ENCODE results near the gene TIMM50. TPM values are rescaled to one million over a fixed set of nuclear protein-coding genes. Genes with fewer than 3 reads are reported as not detected.

Gene TIMM50
- total RNA-seq, 5 donors from 2014 or later (not counting 1 experiment from before 2014, with no cell fraction given), result 50.5 to 53.7 (median 53.0) TPM

DNA sequence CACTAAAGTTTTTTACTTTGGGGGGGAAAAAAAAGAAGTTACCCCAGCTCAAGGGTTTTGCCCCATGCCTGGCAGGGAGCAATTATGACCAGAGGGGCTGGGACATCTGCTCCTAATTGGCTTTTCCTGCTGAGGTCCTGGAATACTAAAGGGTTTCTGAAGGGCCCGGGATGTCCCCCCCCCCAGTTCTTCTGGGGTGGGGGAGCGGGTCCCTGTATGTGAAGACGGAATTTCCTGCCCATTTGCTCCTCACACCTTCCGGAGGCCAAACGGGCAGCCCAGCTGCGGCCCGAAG, 17.0 kb downstream of the TIMM50 start:
- Histone ChIP-seq H3K4me3 (ENCODE audit: control insufficient read depth in 1 of 2, extremely low read depth in 1 of 2, low read length in 1 of 2) (peak overlapping the region in 1 of 2 donors; percentile 9), H3K9me3 (no peaks in the 10 kb centered on the region), H3K4me1 (ENCODE audit: control insufficient read depth in 1 of 2, extremely low read depth in 1 of 2, insufficient read depth in 2 of 2, low read length in 2 of 2) (peaks cover 0 to 24% of the 10 kb centered on the region in 2 experiments), H3K36me3 (ENCODE audit: control insufficient read depth in 2 of 2, extremely low read depth in 1 of 2, insufficient read depth in 1 of 2, low read length in 1 of 2) (no peaks in the 10 kb centered on the region), H3K27me3 (replicated peaks in 1 of 2; ENCODE audit: control insufficient read depth in 2 of 2, extremely low read depth in 1 of 2, insufficient read depth in 2 of 2, low read length in 1 of 2) (peaks cover 7 to 66% of the 10 kb centered on the region in 2 experiments), H3K27ac (ENCODE audit: low read length) (no peak overlapping the region)
- Mint-ChIP-seq H3K9me3 (no peaks in the 10 kb centered on the region), H3K4me3 (peak overlapping the region in 1 of 3 donors; percentile 74), H3K27ac (no peak overlapping the region), H3K36me3 (no peaks in the 10 kb centered on the region), H3K4me1 (peaks cover 18 to 21% (median 19%) of the 10 kb centered on the region in 3 donors), H3K27me3 (peaks cover 29 to 43% of the 10 kb centered on the region in 2 donors)
- CTCF ChIA-PET, result interaction anchor here in 1 of 2 donors (0.9 kb wide), 1 partner anchor 35 kb away, joined by 4 read pairs; the partner anchor contains the start of gene EID2B
- WGBS (ENCODE audit: insufficient coverage), result 0% methylated on average over 2 of the region's 7 CpGs
- ATAC-seq (replicated peaks in 1 of 4), result no peak
- DNase-seq, result no peak
- POLR2A ChIA-PET, result no interaction called here

DNA sequence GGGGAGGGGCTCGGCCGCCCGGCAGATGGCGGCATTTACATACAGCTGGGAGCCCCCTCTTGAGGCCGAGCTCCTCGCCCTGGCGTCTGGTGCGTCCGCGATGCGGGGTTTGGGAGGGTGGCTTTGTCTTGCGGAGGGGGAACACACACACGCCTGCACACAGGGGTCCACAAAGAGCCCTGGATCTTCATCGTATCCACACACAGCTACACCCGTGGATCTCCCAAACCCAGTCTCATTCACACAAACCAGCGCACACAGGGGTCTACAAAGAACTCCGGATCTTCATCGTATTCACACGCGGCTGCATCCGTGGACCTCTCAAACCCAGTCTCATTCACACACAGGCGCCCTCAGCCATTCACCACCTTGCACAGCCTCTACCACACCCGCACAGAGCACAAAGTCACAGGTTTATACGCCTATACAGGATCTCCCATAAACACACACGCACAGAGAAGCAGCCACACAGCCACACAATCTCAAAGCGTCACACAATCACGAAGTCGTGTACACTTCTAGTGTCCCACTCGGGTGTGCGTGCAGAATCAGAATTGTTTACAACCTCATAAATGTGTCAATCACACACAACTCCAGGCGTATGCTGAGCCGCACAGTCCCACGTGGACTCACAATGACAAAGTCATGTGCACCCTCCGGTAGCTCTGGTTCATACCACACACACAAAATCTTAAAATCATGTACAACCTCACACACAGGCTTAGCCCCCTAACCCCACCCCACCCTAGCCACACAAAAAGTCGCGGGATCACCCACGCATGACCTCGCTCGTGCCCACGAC, 17.6 kb downstream of the TIMM50 start:
- peaks cover 30 to 46% of the 10 kb centered on the region in 2 donors for H3K27me3 Mint-ChIP-seq
- H3K27me3 ChIP-seq (replicated peaks in 1 of 2; ENCODE audit: control insufficient read depth in 2 of 2, extremely low read depth in 1 of 2, insufficient read depth in 2 of 2, low read length in 1 of 2), result peaks cover 7 to 69% of the 10 kb centered on the region in 2 experiments
- H3K36me3 Mint-ChIP-seq, result no peaks in the 10 kb centered on the region
- H3K27ac ChIP-seq (ENCODE audit: low read length), result no peak overlapping the region
- DNase-seq, result peak in 5 of 35 experiments; percentile 9 to 41 (median 12)
- H3K4me1 Mint-ChIP-seq, result peaks cover 20 to 25% (median 22%) of the 10 kb centered on the region in 3 donors
- peak overlapping the region; percentile 9 to 12 for H3K4me3 ChIP-seq (ENCODE audit: control insufficient read depth in 1 of 2, extremely low read depth in 1 of 2, low read length in 1 of 2)
- no peak overlapping the region for H3K27ac Mint-ChIP-seq
- CTCF ChIA-PET, result interaction anchor here (0.6 to 1.2 kb wide), 3 partner anchors 9 to 409 kb away, joined by 3 to 4 read pairs (median 3); partner anchors contain the start of gene EID2B (in 1 of the 2)
- 3% methylated on average over 27 of the region's 40 CpGs for WGBS (ENCODE audit: insufficient coverage)
- H3K36me3 ChIP-seq (ENCODE audit: control insufficient read depth in 2 of 2, extremely low read depth in 1 of 2, insufficient read depth in 1 of 2, low read length in 1 of 2), result no peaks in the 10 kb centered on the region
- H3K4me3 Mint-ChIP-seq, result peak overlapping the region; percentile 35 to 74 (median 61)
- H3K9me3 Mint-ChIP-seq, result no peaks in the 10 kb centered on the region
- H3K4me1 ChIP-seq (ENCODE audit: control insufficient read depth in 1 of 2, extremely low read depth in 1 of 2, insufficient read depth in 2 of 2, low read length in 2 of 2), result peaks cover 0 to 28% of the 10 kb centered on the region in 2 experiments
- POLR2A ChIA-PET, result interaction anchor here in 1 of 2 donors (0.6 kb wide), 1 partner anchor 59 kb away, joined by 3 read pairs; no protein-coding TSS in a partner anchor
- peak; percentile 33 to 55 (median 46) for ATAC-seq (replicated peaks in 1 of 4)
- no peaks in the 10 kb centered on the region for H3K9me3 ChIP-seq

- H3K36me3 Mint-ChIP-seq, result no peaks in the 10 kb centered on the region
- peak in 1 of 35 experiments; percentile 21 for DNase-seq
- 6% methylated on average over 50 of the region's 60 CpGs for WGBS (ENCODE audit: insufficient coverage)
- H3K4me3 Mint-ChIP-seq, result peak within 1 kb of the TSS; percentile 35 to 74 (median 61)
- H3K27me3 Mint-ChIP-seq, result peaks cover 36 to 54% of the 10 kb centered on the region in 2 donors
- H3K27me3 ChIP-seq (replicated peaks in 1 of 2; ENCODE audit: control insufficient read depth in 2 of 2, extremely low read depth in 1 of 2, insufficient read depth in 2 of 2, low read length in 1 of 2), result peaks cover 7 to 78% of the 10 kb centered on the region in 2 experiments
- H3K27ac Mint-ChIP-seq, result peak within 1 kb of the TSS in 1 of 2 donors; percentile 46
- peak in 2 of 4 experiments; percentile 9 to 10 for ATAC-seq (replicated peaks in 1 of 4)
- no peaks in the 10 kb centered on the region for H3K36me3 ChIP-seq (ENCODE audit: control insufficient read depth in 2 of 2, extremely low read depth in 1 of 2, insufficient read depth in 1 of 2, low read length in 1 of 2)
- peaks cover 23 to 30% (median 30%) of the 10 kb centered on the region in 3 donors for H3K4me1 Mint-ChIP-seq
- H3K27ac ChIP-seq (ENCODE audit: low read length), result no peak within 1 kb of the TSS
- POLR2A ChIA-PET, result interaction anchor here in 1 of 2 donors (0.6 kb wide), 2 partner anchors 60 to 98 kb away, joined by 3 to 5 read pairs; no protein-coding TSS in a partner anchor
- H3K4me3 ChIP-seq (ENCODE audit: control insufficient read depth in 1 of 2, extremely low read depth in 1 of 2, low read length in 1 of 2), result peak within 1 kb of the TSS; percentile 9 to 29
- H3K4me1 ChIP-seq (ENCODE audit: control insufficient read depth in 1 of 2, extremely low read depth in 1 of 2, insufficient read depth in 2 of 2, low read length in 2 of 2), result peaks cover 0 to 30% of the 10 kb centered on the region in 2 experiments
- H3K9me3 Mint-ChIP-seq, result no peaks in the 10 kb centered on the region
- no peaks in the 10 kb centered on the region for H3K9me3 ChIP-seq
- CTCF ChIA-PET, result interaction anchor here in 1 of 2 donors (1.2 kb wide), 1 partner anchor 8 kb away, joined by 3 read pairs; no protein-coding TSS in a partner anchor
Measured at GRCh38 chr19:39498798-39499642, 18.4 kb downstream of the TIMM50 start, which contains the start of gene DLL3. DLL3 (plus strand) TSS chr19:39498947; CDS start chr19:39498975, 28 bp downstream.

GRCh38 chr19:39499932-39500331, 19.3 kb downstream of the TIMM50 start:
- Mint-ChIP-seq H3K36me3 (no peaks in the 10 kb centered on the region), H3K27me3 (peaks cover 45 to 63% of the 10 kb centered on the region in 2 donors), H3K9me3 (no peaks in the 10 kb centered on the region), H3K27ac (peak overlapping the region in 1 of 2 donors; percentile 24), H3K4me3 (peak overlapping the region; percentile 25 to 74 (median 34)), H3K4me1 (peaks cover 23 to 35% (median 30%) of the 10 kb centered on the region in 3 donors)
- H3K4me1 ChIP-seq (ENCODE audit: control insufficient read depth in 1 of 2, extremely low read depth in 1 of 2, insufficient read depth in 2 of 2, low read length in 2 of 2), result peaks cover 0 to 30% of the 10 kb centered on the region in 2 experiments
- no peaks in the 10 kb centered on the region for H3K36me3 ChIP-seq (ENCODE audit: control insufficient read depth in 2 of 2, extremely low read depth in 1 of 2, insufficient read depth in 1 of 2, low read length in 1 of 2)
- H3K9me3 ChIP-seq, result no peaks in the 10 kb centered on the region
- ATAC-seq (replicated peaks in 1 of 4), result no peak
- 83% methylated on average over 2 of the region's 8 CpGs for WGBS (ENCODE audit: insufficient coverage)
- H3K27me3 ChIP-seq (replicated peaks in 1 of 2; ENCODE audit: control insufficient read depth in 2 of 2, extremely low read depth in 1 of 2, insufficient read depth in 2 of 2, low read length in 1 of 2), result peaks cover 7 to 87% of the 10 kb centered on the region in 2 experiments
- H3K27ac ChIP-seq (ENCODE audit: low read length), result no peak overlapping the region
- no peak overlapping the region for H3K4me3 ChIP-seq (ENCODE audit: control insufficient read depth in 1 of 2, extremely low read depth in 1 of 2, low read length in 1 of 2)
- ChIA-PET POLR2A (no interaction called here), CTCF (interaction anchor here in 1 of 2 donors (0.5 to 0.6 kb wide), 2 partner anchors 25 to 968 kb away, joined by 3 to 4 read pairs; no protein-coding TSS in a partner anchor)
- no peak for DNase-seq

DNA sequence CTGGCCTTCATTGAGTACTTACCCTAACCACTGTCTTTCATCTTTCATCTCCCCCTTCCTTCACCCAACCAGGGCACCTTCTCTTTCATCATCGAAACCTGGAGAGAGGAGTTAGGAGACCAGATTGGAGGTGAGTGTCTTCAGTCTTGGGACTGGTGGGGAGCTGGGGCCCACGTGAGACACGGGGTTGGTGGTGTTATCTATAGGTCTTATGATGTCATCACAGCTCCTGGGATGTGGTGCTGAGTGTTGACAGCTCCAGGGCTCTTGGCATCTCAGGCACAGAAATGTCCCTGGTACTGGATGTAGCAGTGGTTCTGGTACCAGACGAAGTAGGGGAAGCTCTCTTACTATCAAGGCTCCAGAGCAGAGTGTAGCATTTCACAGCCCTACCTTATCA, 19.9 kb downstream of the TIMM50 start:
- DNase-seq (no peak), ATAC-seq (replicated peaks in 1 of 4) (no peak)
- peaks cover 0 to 30% of the 10 kb centered on the region in 2 experiments for H3K4me1 ChIP-seq (ENCODE audit: control insufficient read depth in 1 of 2, extremely low read depth in 1 of 2, insufficient read depth in 2 of 2, low read length in 2 of 2)
- no peak overlapping the region for H3K27ac Mint-ChIP-seq
- H3K9me3 Mint-ChIP-seq, result no peaks in the 10 kb centered on the region
- H3K4me3 ChIP-seq (ENCODE audit: control insufficient read depth in 1 of 2, extremely low read depth in 1 of 2, low read length in 1 of 2), result no peak overlapping the region
- peaks cover 46 to 67% of the 10 kb centered on the region in 2 donors for H3K27me3 Mint-ChIP-seq
- CTCF ChIA-PET, result interaction anchor here (0.6 kb wide), 3 partner anchors 25 to 41 kb away, joined by 3 to 4 read pairs (median 4); no protein-coding TSS in a partner anchor
- peaks cover 23 to 36% (median 30%) of the 10 kb centered on the region in 3 donors for H3K4me1 Mint-ChIP-seq
- 24% methylated on average over 2 of the region's 4 CpGs for WGBS (ENCODE audit: insufficient coverage)
- POLR2A ChIA-PET, result interaction anchor here in 1 of 2 donors (0.5 to 0.6 kb wide), 2 partner anchors 10 to 940 kb away, joined by 4 read pairs; no protein-coding TSS in a partner anchor
- H3K36me3 ChIP-seq (ENCODE audit: control insufficient read depth in 2 of 2, extremely low read depth in 1 of 2, insufficient read depth in 1 of 2, low read length in 1 of 2), result no peaks in the 10 kb centered on the region
- peaks cover 7 to 93% of the 10 kb centered on the region in 2 experiments for H3K27me3 ChIP-seq (replicated peaks in 1 of 2; ENCODE audit: control insufficient read depth in 2 of 2, extremely low read depth in 1 of 2, insufficient read depth in 2 of 2, low read length in 1 of 2)
- no peaks in the 10 kb centered on the region for H3K36me3 Mint-ChIP-seq
- peak overlapping the region in 1 of 3 donors; percentile 25 for H3K4me3 Mint-ChIP-seq
- H3K27ac ChIP-seq (ENCODE audit: low read length), result no peak overlapping the region
- no peaks in the 10 kb centered on the region for H3K9me3 ChIP-seq
